ENCODE results near the gene BAHCC1. TPM values are rescaled to one million over a fixed set of nuclear protein-coding genes. Genes with fewer than 3 reads are reported as not detected.

BAHCC1 gene
- total and polyA plus RNA-seq, 2 donors (not counting 1 experiment from before 2014, with no cell fraction given) = 1.8 to 7.3 TPM

DNA sequence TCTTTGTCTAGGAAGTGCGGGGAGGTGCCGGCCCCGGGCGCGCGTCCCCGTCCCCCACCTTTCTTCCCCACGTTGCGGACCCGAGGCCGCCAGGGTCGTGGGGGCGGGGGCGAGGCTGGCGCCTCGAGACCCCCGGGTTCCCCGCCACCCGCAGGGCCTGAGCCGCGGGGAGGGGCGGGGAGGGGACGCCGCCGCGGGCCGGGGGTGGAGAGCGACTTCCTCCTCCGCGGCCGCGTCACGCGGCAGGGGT is 119.2 kb downstream of the BAHCC1 start:
- Histone ChIP-seq H3K27me3 (ENCODE audit: control insufficient read depth, insufficient read depth, low read length) (no peaks in the 10 kb centered on the region), H3K27ac (ENCODE audit: insufficient read depth, low read length) (peak overlapping the region; percentile 91), H3K9ac (ENCODE audit: insufficient read depth, low read length) (peak overlapping the region; percentile 70), H3K79me2 (ENCODE audit: control insufficient read depth, insufficient read depth, low read length) (peaks cover 60% of the 10 kb centered on the region), H3K9me3 (ENCODE audit: control insufficient read depth, insufficient read depth, low read depth, low read length) (no peaks in the 10 kb centered on the region), H3K36me3 (ENCODE audit: control insufficient read depth, insufficient read depth, low read length) (peaks cover 23% of the 10 kb centered on the region), H2AFZ (ENCODE audit: low read length) (no peak overlapping the region), H4K20me1 (ENCODE audit: control insufficient read depth, extremely low read depth, insufficient read depth, low read length) (peaks cover 3% of the 10 kb centered on the region), H3K4me1 (ENCODE audit: control insufficient read depth, extremely low read depth, insufficient read depth, low read length) (peaks cover 18% of the 10 kb centered on the region), H3K4me2 (ENCODE audit: extremely low read depth, insufficient read depth, low read length) (peak overlapping the region; percentile 53), H3K4me3 (replicated peaks in 1 of 4; ENCODE audit: control extremely low read depth in 1 of 4, insufficient read depth in 1 of 4, low read depth in 3 of 4, low read length in 4 of 4) (peak overlapping the region; percentile 40 to 82 (median 54))
- DNase-seq (ENCODE audit: low read depth in 2 of 2) = no peak
- TF ChIP-seq CTCF (conservative IDR thresholded peaks at IDR 0.05 in 1 of 2, IDR thresholded peaks at IDR 0.05 in 1 of 2; ENCODE audit: low read depth in 1 of 2, low read length in 2 of 2) (no peak), EZH2 (IDR thresholded peaks at IDR 0.05; ENCODE audit: low read length, missing control alignments) (no peak)

- no peak for TF ChIP-seq EZH2 (IDR thresholded peaks at IDR 0.05; ENCODE audit: low read length, missing control alignments)
- TF ChIP-seq CTCF (conservative IDR thresholded peaks at IDR 0.05 in 1 of 2, IDR thresholded peaks at IDR 0.05 in 1 of 2; ENCODE audit: low read depth in 1 of 2, low read length in 2 of 2) = no peak
- peak overlapping the region; percentile 91 for H3K4me2 ChIP-seq (ENCODE audit: extremely low read depth, insufficient read depth, low read length)
- H4K20me1 ChIP-seq (ENCODE audit: control insufficient read depth, extremely low read depth, insufficient read depth, low read length) = peaks cover 3% of the 10 kb centered on the region
- H3K27me3 ChIP-seq (ENCODE audit: control insufficient read depth, insufficient read depth, low read length) = no peaks in the 10 kb centered on the region
- peak overlapping the region; percentile 87 for H3K27ac ChIP-seq (ENCODE audit: insufficient read depth, low read length)
- no peaks in the 10 kb centered on the region for H3K9me3 ChIP-seq (ENCODE audit: control insufficient read depth, insufficient read depth, low read depth, low read length)
- DNase-seq (ENCODE audit: low read depth in 2 of 2) = peak; percentile 85 to 86
- peak overlapping the region; percentile 57 to 82 (median 68) for H3K4me3 ChIP-seq (replicated peaks in 1 of 4; ENCODE audit: control extremely low read depth in 1 of 4, insufficient read depth in 1 of 4, low read depth in 3 of 4, low read length in 4 of 4)
- H3K4me1 ChIP-seq (ENCODE audit: control insufficient read depth, extremely low read depth, insufficient read depth, low read length) = peaks cover 18% of the 10 kb centered on the region
- H3K9ac ChIP-seq (ENCODE audit: insufficient read depth, low read length) = peak overlapping the region; percentile 80
- peaks cover 55% of the 10 kb centered on the region for H3K79me2 ChIP-seq (ENCODE audit: control insufficient read depth, insufficient read depth, low read length)
- peaks cover 20% of the 10 kb centered on the region for H3K36me3 ChIP-seq (ENCODE audit: control insufficient read depth, insufficient read depth, low read length)
- no peak overlapping the region for H2AFZ ChIP-seq (ENCODE audit: low read length)
Observed at GRCh38 chr17:81514739-81515529, 119.7 kb downstream of the BAHCC1 start.

GRCh38 chr17:81515530-81516041 is 120.3 kb downstream of the BAHCC1 start:
- Histone ChIP-seq H2AFZ (ENCODE audit: low read length) (no peak overlapping the region), H3K36me3 (ENCODE audit: control insufficient read depth, insufficient read depth, low read length) (peaks cover 17% of the 10 kb centered on the region), H3K27ac (ENCODE audit: insufficient read depth, low read length) (peak overlapping the region; percentile 87), H4K20me1 (ENCODE audit: control insufficient read depth, extremely low read depth, insufficient read depth, low read length) (peaks cover 2% of the 10 kb centered on the region), H3K9me3 (ENCODE audit: control insufficient read depth, insufficient read depth, low read depth, low read length) (no peaks in the 10 kb centered on the region), H3K9ac (ENCODE audit: insufficient read depth, low read length) (peak overlapping the region; percentile 80), H3K4me3 (replicated peaks in 1 of 4; ENCODE audit: control extremely low read depth in 1 of 4, insufficient read depth in 1 of 4, low read depth in 3 of 4, low read length in 4 of 4) (peak overlapping the region; percentile 57 to 82 (median 68)), H3K79me2 (ENCODE audit: control insufficient read depth, insufficient read depth, low read length) (peaks cover 48% of the 10 kb centered on the region), H3K4me2 (ENCODE audit: extremely low read depth, insufficient read depth, low read length) (peak overlapping the region; percentile 91), H3K27me3 (ENCODE audit: control insufficient read depth, insufficient read depth, low read length) (no peaks in the 10 kb centered on the region), H3K4me1 (ENCODE audit: control insufficient read depth, extremely low read depth, insufficient read depth, low read length) (peaks cover 18% of the 10 kb centered on the region)
- DNase-seq (ENCODE audit: low read depth in 2 of 2) = no peak
- no peak for TF ChIP-seq EZH2 (IDR thresholded peaks at IDR 0.05; ENCODE audit: low read length, missing control alignments)
- no peak for TF ChIP-seq CTCF (conservative IDR thresholded peaks at IDR 0.05 in 1 of 2, IDR thresholded peaks at IDR 0.05 in 1 of 2; ENCODE audit: low read depth in 1 of 2, low read length in 2 of 2)

Other genes with a start within 250 kb of the BAHCC1 start
- not detected in 2 replicates for gene PVALEF, start 229.9 kb upstream of the BAHCC1 start, total RNA-seq
- gene PVALEF, start 229.9 kb upstream of the BAHCC1 start, polyA plus RNA-seq = not detected in 2 replicates
- 0.26 and 0.50 TPM in 2 replicates for gene AATK, start 229.2 kb upstream of the BAHCC1 start, total RNA-seq
- 0.10 and 0.16 TPM in 2 replicates for gene AATK, start 229.2 kb upstream of the BAHCC1 start, polyA plus RNA-seq
- 7.4 and 8.5 TPM in 2 replicates for gene CEP131, start 172.5 kb upstream of the BAHCC1 start, total RNA-seq
- 2.0 and 3.3 TPM in 2 replicates for gene CEP131, start 172.5 kb upstream of the BAHCC1 start, polyA plus RNA-seq
- gene TEPSIN, start 156.4 kb upstream of the BAHCC1 start, total RNA-seq = 11.2 and 11.3 TPM in 2 replicates
- 5.6 and 6.8 TPM in 2 replicates for gene TEPSIN, start 156.4 kb upstream of the BAHCC1 start, polyA plus RNA-seq
- 30.6 and 41.9 TPM in 2 replicates for gene NDUFAF8, start 156.1 kb upstream of the BAHCC1 start, total RNA-seq
- gene NDUFAF8, start 156.1 kb upstream of the BAHCC1 start, polyA plus RNA-seq = 102 and 111 TPM in 2 replicates
- gene SLC38A10, start 100.2 kb upstream of the BAHCC1 start, total RNA-seq = 53.2 and 60.4 TPM in 2 replicates
- gene SLC38A10, start 100.2 kb upstream of the BAHCC1 start, polyA plus RNA-seq = 17.8 and 23.6 TPM in 2 replicates
- gene ACTG1, start 117.3 kb downstream of the BAHCC1 start, total RNA-seq = 5,538 and 6,636 TPM in 2 replicates
- gene ACTG1, start 117.3 kb downstream of the BAHCC1 start, polyA plus RNA-seq = 8,446 and 8,888 TPM in 2 replicates
- gene FSCN2, start 132.9 kb downstream of the BAHCC1 start, total RNA-seq = 1.5 and 2.0 TPM in 2 replicates
- 0.07 and 0.35 TPM in 2 replicates for gene FSCN2, start 132.9 kb downstream of the BAHCC1 start, polyA plus RNA-seq
- gene FAAP100, start 156.9 kb downstream of the BAHCC1 start, total RNA-seq = 10.4 and 12.6 TPM in 2 replicates
- gene FAAP100, start 156.9 kb downstream of the BAHCC1 start, polyA plus RNA-seq = 6.7 and 8.1 TPM in 2 replicates
- gene NPLOC4, start 241.7 kb downstream of the BAHCC1 start, total RNA-seq = 49.8 and 51.0 TPM in 2 replicates
- 62.5 and 82.8 TPM in 2 replicates for gene NPLOC4, start 241.7 kb downstream of the BAHCC1 start, polyA plus RNA-seq
- gene TSPAN10, start 241.7 kb downstream of the BAHCC1 start, total RNA-seq = 1.0 and 3.0 TPM in 2 replicates
- 0.94 and 1.3 TPM in 2 replicates for gene TSPAN10, start 241.7 kb downstream of the BAHCC1 start, polyA plus RNA-seq